K562 (cell line): ENCODE data around the gene XPOT. TPM values are rescaled to one million over a fixed set of nuclear protein-coding genes. Genes with fewer than 3 reads are reported as not detected.

ENCODE experiments used
- AFF4 ChIP-seq: sonication (generic); formaldehyde crosslinking; IDR thresholded peaks from 2 replicates; pipeline ENCODE4 v1.8.0; 2023; ENCODE audit warnings: mild to moderate bottlenecking, missing genetic modification reagents
- PPARD ChIP-seq: fragments of 250-450 bp; sonication (Bioruptor Pico); IDR thresholded peaks from 2 replicates; pipeline ENCODE4 v1.8.0; 2022; ENCODE audit warnings: inconsistent platforms, mild to moderate bottlenecking, moderate library complexity
- RFX5 ChIP-seq: IDR thresholded peaks from 2 replicates; pipeline ENCODE4 v1.6.1; 2011; ENCODE audit warnings: low read depth, mild to moderate bottlenecking, improper control_type of control experiment, low read length
- STAG1 ChIP-seq: sonication (generic); formaldehyde crosslinking; IDR thresholded peaks from 2 replicates; pipeline ENCODE4 v1.5.0; 2020; ENCODE audit warnings: missing genetic modification reagents, borderline replicate concordance
- ZNF592 ChIP-seq: fragments of 450-650 bp; IDR thresholded peaks from 2 replicates; pipeline ENCODE4 v1.6.1; 2017; ENCODE audit warnings: antibody characterized with exemption, mild to moderate bottlenecking
- polyA plus RNA-seq, 8 experiments: library from polyadenylated mRNA; depleted of rRNA in 4 of 8; stranded (reverse) in 5 of 8; unstranded in 3 of 8; fragments of >200 nt; fragmentation: Nextera tagmentation in 2 of 8; fragmentation: Illumina TruSeq in 1 of 8; extraction: Ambion mirVana in 2 of 8; extraction: Trizol in 1 of 8; gene quantifications; 2 replicates each; pipeline versions ENCODE4 v1.2.1 to v1.2.3, GENCODE V29; 2011 to 2014; ENCODE audit warnings: inconsistent platforms in 1 of 8, missing spikeins in 1 of 8
- total RNA-seq, 7 experiments: library from RNA; depleted of rRNA in 6 of 7; stranded (reverse); fragments of >200 nt in 6 of 7; fragmentation: Illumina TruSeq in 2 of 7; extraction: Trizol in 2 of 7; gene quantifications; 2 replicates each; pipeline versions ENCODE4 v1.2.1 to v1.2.3, GENCODE V29; 2011 to 2021; ENCODE audit warnings: low replicate concordance in 1 of 7

Gene XPOT
- total and polyA plus RNA-seq, 9 of the 15 experiments (the other 6 are each of a cell fraction or from before 2014, with no cell fraction given): 26.2 to 192 (median 102) TPM

- TF ChIP-seq ZNF592 (0 out of 2 replicates have a peak, but pooled peaks have one; percentile 58), STAG1 (CRISPR knock-in tag) (no peak), PPARD (CRISPR knock-in tag) (no peak), RFX5 (no peak), AFF4 (CRISPR knock-in tag) (no peak)
These were observed 53.3 kb downstream of the XPOT start (continued) for GRCh38 chr12:64457466-64457865.
